Measurements from ENCODE around the gene MBD3. TPM values are rescaled to one million over a fixed set of nuclear protein-coding genes. Genes with fewer than 3 reads are reported as not detected.

MBD3 gene
- total and polyA plus RNA-seq, 2 experiments from 2014 or later = 24.5 to 153 TPM

- H3K9me2 ChIP-seq (ENCODE audit: insufficient read depth) = no peaks in the 10 kb centered on the region
- no peaks in the 10 kb centered on the region for H3K36me3 ChIP-seq (ENCODE audit: low read depth)
- H4K20me1 ChIP-seq (ENCODE audit: insufficient read depth) = no peaks in the 10 kb centered on the region
- H3F3A ChIP-seq (ENCODE audit: insufficient read depth) = no peaks in the 10 kb centered on the region; the same call in 1 of the 2 replicates
- in situ Hi-C loops (cut with MboI) = no loop called here
- no peak for DNase-seq
- H3K4me2 ChIP-seq (ENCODE audit: unreplicated experiment) = no peak overlapping the region
- no peak overlapping the region for H3K27ac ChIP-seq
- TF ChIP-seq EZH2 (IDR thresholded peaks at IDR 0.05; ENCODE audit: insufficient read depth, poor library complexity, severe bottlenecking) (no peak), EZH2phosphoT487 (IDR thresholded peaks at IDR 0.05; ENCODE audit: insufficient read depth, low read depth) (no peak)
- 55 to 57% methylated on average over 25 of the region's 25 CpGs for WGBS, 2 experiments (ENCODE audit: low coverage in 1 of 2, low lambda C conversion rate in 2 of 2, missing lambda C conversion rate in 2 of 2)
- H3K4me3 ChIP-seq = no peak overlapping the region
- peaks cover 65% of the 10 kb centered on the region for H3K79me2 ChIP-seq (ENCODE audit: insufficient read depth)
- no peak overlapping the region for H2AFZ ChIP-seq
- H3K4me1 ChIP-seq (ENCODE audit: insufficient read depth) = no peaks in the 10 kb centered on the region
- H3K27me3 ChIP-seq (replicated peaks; ENCODE audit: insufficient read depth) = no peaks in the 10 kb centered on the region
- no peaks in the 10 kb centered on the region for H3K9me3 ChIP-seq (ENCODE audit: low read depth)
- H3K9ac ChIP-seq = no peak overlapping the region
Observed at GRCh38 chr19:1560286-1560882, 32.3 kb downstream of the MBD3 start.

- in situ Hi-C loops (cut with MboI) = no loop called here
- Histone ChIP-seq H3K36me3 (ENCODE audit: low read depth) (no peaks in the 10 kb centered on the region), H3K9me3 (ENCODE audit: low read depth) (no peaks in the 10 kb centered on the region), H3K27me3 (replicated peaks; ENCODE audit: insufficient read depth) (no peaks in the 10 kb centered on the region), H4K20me1 (ENCODE audit: insufficient read depth) (no peaks in the 10 kb centered on the region), H2AFZ (no peak overlapping the region), H3K27ac (no peak overlapping the region), H3K9ac (no peak overlapping the region), H3K4me1 (ENCODE audit: insufficient read depth) (no peaks in the 10 kb centered on the region), H3F3A (ENCODE audit: insufficient read depth) (no peaks in the 10 kb centered on the region; the same call in 1 of the 2 replicates), H3K9me2 (ENCODE audit: insufficient read depth) (no peaks in the 10 kb centered on the region), H3K4me2 (ENCODE audit: unreplicated experiment) (no peak overlapping the region), H3K79me2 (ENCODE audit: insufficient read depth) (peaks cover 46% of the 10 kb centered on the region), H3K4me3 (no peak overlapping the region)
- 88 to 91% methylated on average over 12 of the region's 12 CpGs for WGBS, 2 experiments (ENCODE audit: low coverage in 1 of 2, low lambda C conversion rate in 2 of 2, missing lambda C conversion rate in 2 of 2)
- TF ChIP-seq EZH2phosphoT487 (IDR thresholded peaks at IDR 0.05; ENCODE audit: insufficient read depth, low read depth) (no peak), EZH2 (IDR thresholded peaks at IDR 0.05; ENCODE audit: insufficient read depth, poor library complexity, severe bottlenecking) (no peak)
- DNase-seq = no peak
Observed at GRCh38 chr19:1558552-1558951, 34.1 kb downstream of the MBD3 start.

- no peak for DNase-seq
- no peaks in the 10 kb centered on the region for H3F3A ChIP-seq (ENCODE audit: insufficient read depth)
- no peaks in the 10 kb centered on the region for H3K36me3 ChIP-seq (ENCODE audit: low read depth)
- TF ChIP-seq EZH2 (IDR thresholded peaks at IDR 0.05; ENCODE audit: insufficient read depth, poor library complexity, severe bottlenecking) (no peak), EZH2phosphoT487 (IDR thresholded peaks at IDR 0.05; ENCODE audit: insufficient read depth, low read depth) (no peak)
- H3K4me1 ChIP-seq (ENCODE audit: insufficient read depth) = no peaks in the 10 kb centered on the region
- H4K20me1 ChIP-seq (ENCODE audit: insufficient read depth) = no peaks in the 10 kb centered on the region
- in situ Hi-C loops (cut with MboI) = no loop called here
- H3K9me2 ChIP-seq (ENCODE audit: insufficient read depth) = no peaks in the 10 kb centered on the region
- no peak overlapping the region for H3K4me2 ChIP-seq (ENCODE audit: unreplicated experiment)
- no peak overlapping the region for H2AFZ ChIP-seq
- 97 to 98% methylated on average over 14 to 66 of the region's 66 CpGs for WGBS, 2 experiments (ENCODE audit: low coverage in 1 of 2, low lambda C conversion rate in 2 of 2, missing lambda C conversion rate in 2 of 2)
- no peak overlapping the region for H3K27ac ChIP-seq
- no peak overlapping the region for H3K9ac ChIP-seq
- H3K27me3 ChIP-seq (replicated peaks; ENCODE audit: insufficient read depth) = no peaks in the 10 kb centered on the region
- H3K79me2 ChIP-seq (ENCODE audit: insufficient read depth) = peaks cover 29% of the 10 kb centered on the region
- H3K4me3 ChIP-seq = no peak overlapping the region
- H3K9me3 ChIP-seq (ENCODE audit: low read depth) = no peaks in the 10 kb centered on the region
Observed at GRCh38 chr19:1556390-1557070, 36.1 kb downstream of the MBD3 start.

- Histone ChIP-seq H3K79me2 (ENCODE audit: insufficient read depth) (peaks cover 21% of the 10 kb centered on the region), H3K27me3 (replicated peaks; ENCODE audit: insufficient read depth) (no peaks in the 10 kb centered on the region), H3K4me1 (ENCODE audit: insufficient read depth) (no peaks in the 10 kb centered on the region), H3K36me3 (ENCODE audit: low read depth) (no peaks in the 10 kb centered on the region), H3K4me3 (no peak overlapping the region), H3K9me3 (ENCODE audit: low read depth) (no peaks in the 10 kb centered on the region), H3K27ac (no peak overlapping the region), H4K20me1 (ENCODE audit: insufficient read depth) (no peaks in the 10 kb centered on the region), H3K4me2 (ENCODE audit: unreplicated experiment) (no peak overlapping the region), H2AFZ (no peak overlapping the region), H3F3A (ENCODE audit: insufficient read depth) (no peaks in the 10 kb centered on the region), H3K9ac (no peak overlapping the region), H3K9me2 (ENCODE audit: insufficient read depth) (no peaks in the 10 kb centered on the region)
- 95 to 98% methylated on average over 48 to 120 of the region's 121 CpGs for WGBS, 2 experiments (ENCODE audit: low coverage in 1 of 2, low lambda C conversion rate in 2 of 2, missing lambda C conversion rate in 2 of 2)
- no peak for DNase-seq
- in situ Hi-C loops (cut with MboI) = no loop called here
- TF ChIP-seq EZH2phosphoT487 (IDR thresholded peaks at IDR 0.05; ENCODE audit: insufficient read depth, low read depth) = no peak
Observed at GRCh38 chr19:1555487-1556389, 36.9 kb downstream of the MBD3 start.

Measured in GM23248 (cell line).